Kidney glomerular epithelial cell (primary cell): ENCODE measurements around the gene SSU72.
"Not testable (repeated sequence)": the region's sequence is repeated elsewhere in the genome, so short reads cannot be mapped to it uniquely, and the experiment has no call there.

ENCODE experiments used
- DNase-seq: peaks from one replicate; lab custom pipeline; 2025; lab: John Stamatoyannopoulos, UW

The SSU72 gene

GRCh38 chr1:1558591-1558990, 16.1 kb downstream of the SSU72 start:
- no peak for DNase-seq

GRCh38 chr1:1557688-1558087, 17.0 kb downstream of the SSU72 start:
- not testable (repeated sequence) for DNase-seq

GRCh38 chr1:1556961-1557360, 17.7 kb downstream of the SSU72 start:
- not testable (repeated sequence) for DNase-seq

GRCh38 chr1:1556505-1556904, 18.2 kb downstream of the SSU72 start:
- DNase-seq = no peak

GRCh38 chr1:1554926-1555915, 19.4 kb downstream of the SSU72 start:
- DNase-seq = peak; percentile 29

GRCh38 chr1:1554550-1554925, 20.1 kb downstream of the SSU72 start:
- no peak for DNase-seq

- DNase-seq = no peak
Measured at GRCh38 chr1:1553821-1554494, 20.7 kb downstream of the SSU72 start.

GRCh38 chr1:1552263-1552639, 22.4 kb downstream of the SSU72 start:
- DNase-seq = no peak

GRCh38 chr1:1551524-1552262, 23.0 kb downstream of the SSU72 start:
- no peak for DNase-seq

GRCh38 chr1:1550591-1551432, 23.9 kb downstream of the SSU72 start:
- no peak for DNase-seq

GRCh38 chr1:1550087-1550486, 24.6 kb downstream of the SSU72 start:
- no peak for DNase-seq

GRCh38 chr1:1548591-1548990, 26.1 kb downstream of the SSU72 start:
- DNase-seq = no peak

- DNase-seq = no peak
Measured at GRCh38 chr1:1547476-1547875, 27.2 kb downstream of the SSU72 start.

GRCh38 chr1:1547011-1547410, 27.7 kb downstream of the SSU72 start:
- DNase-seq = no peak

- no peak for DNase-seq
Measured at GRCh38 chr1:1545946-1546737, 28.5 kb downstream of the SSU72 start.

- no peak for DNase-seq
Measured at GRCh38 chr1:1544544-1544943, 30.1 kb downstream of the SSU72 start.

- no peak for DNase-seq
Measured at GRCh38 chr1:1543706-1544099, 31.0 kb downstream of the SSU72 start.

GRCh38 chr1:1542766-1543705, 31.6 kb downstream of the SSU72 start:
- no peak for DNase-seq

- no peak for DNase-seq
Measured at GRCh38 chr1:1541956-1542765, 32.5 kb downstream of the SSU72 start.
